IPS DF 6.9 (cell line): ENCODE results near the gene IKZF3.

Source experiments
- DNase-seq: peaks from one replicate; pipeline ENCODE4 v3.0.0-alpha.2; 2013; ENCODE audit warnings: low read depth, low spot score
- H3K27ac ChIP-seq: one replicate; pipeline ENCODE4 v1.5.1; 2013; ENCODE audit warnings: low read length, control low read depth
- H3K27me3 ChIP-seq: 2 replicates; pipeline ENCODE4 v1.6.1; 2013; ENCODE audit warnings: mild to moderate bottlenecking, low read length; ENCODE audit not compliant: control insufficient read depth, insufficient read depth
- H3K36me3 ChIP-seq: 2 replicates; pipeline ENCODE4 v1.6.1; 2013; ENCODE audit warnings: low read length; ENCODE audit not compliant: control insufficient read depth, insufficient read depth
- H3K4me1 ChIP-seq: 2 replicates; pipeline ENCODE4 v1.6.1; 2013; ENCODE audit warnings: low read length; ENCODE audit not compliant: control insufficient read depth, insufficient read depth
- H3K4me3 ChIP-seq: 2 replicates; pipeline ENCODE4 v1.5.1; 2013; ENCODE audit warnings: mild to moderate bottlenecking, low read length
- H3K9me3 ChIP-seq: 2 replicates; pipeline ENCODE4 v1.6.1; 2013; ENCODE audit warnings: low read length, inconsistent platforms; ENCODE audit not compliant: control insufficient read depth, insufficient read depth
- WGBS: extraction: QIAGEN DNeasy Blood & Tissue Kit; methylation state at CpG from one replicate; pipeline ENCODE4 v1.1.7; 2013; ENCODE audit warnings: mixed read lengths, missing lambda C conversion rate; ENCODE audit not compliant: insufficient read length, insufficient coverage; 5-methylcytosine and 5-hydroxymethylcytosine counted together

The IKZF3 gene

GRCh38 chr17:39800540-39800939 lies 63.6 kb downstream of the IKZF3 start:
- H3K9me3 ChIP-seq = no peaks in the 10 kb centered on the region
- no peak overlapping the region for H3K27ac ChIP-seq
- DNase-seq = no peak
- H3K4me1 ChIP-seq = no peaks in the 10 kb centered on the region
- whole genome bisulfite sequencing = no CpG with 5 or more reads among the region's 1 CpG
- no peaks in the 10 kb centered on the region for H3K27me3 ChIP-seq
- H3K36me3 ChIP-seq = no peaks in the 10 kb centered on the region
- H3K4me3 ChIP-seq = no peak overlapping the region

GRCh38 chr17:39799395-39799794 lies 64.7 kb downstream of the IKZF3 start:
- Histone ChIP-seq H3K9me3 (no peaks in the 10 kb centered on the region), H3K27ac (no peak overlapping the region), H3K4me1 (no peaks in the 10 kb centered on the region), H3K4me3 (no peak overlapping the region), H3K27me3 (no peaks in the 10 kb centered on the region), H3K36me3 (no peaks in the 10 kb centered on the region)
- DNase-seq = no peak
- no CpG with 5 or more reads among the region's 1 CpG for WGBS

GRCh38 chr17:39794249-39794970 lies 69.7 kb downstream of the IKZF3 start:
- H3K27ac ChIP-seq = no peak overlapping the region

GRCh38 chr17:39793301-39793872 lies 70.7 kb downstream of the IKZF3 start:
- H3K36me3 ChIP-seq = no peaks in the 10 kb centered on the region
- H3K27ac ChIP-seq = no peak overlapping the region
- H3K4me3 ChIP-seq = no peak overlapping the region
- no peak for DNase-seq
- no peaks in the 10 kb centered on the region for H3K27me3 ChIP-seq
- no peaks in the 10 kb centered on the region for H3K9me3 ChIP-seq
- H3K4me1 ChIP-seq = no peaks in the 10 kb centered on the region
- no CpG with 5 or more reads among the region's 3 CpGs for WGBS

More at GRCh38 chr17:39794249-39794970, 69.7 kb downstream of the IKZF3 start:
- no peak for DNase-seq
- no CpG with 5 or more reads among the region's 2 CpGs for WGBS
- Histone ChIP-seq H3K27me3 (no peaks in the 10 kb centered on the region), H3K4me1 (no peaks in the 10 kb centered on the region), H3K36me3 (no peaks in the 10 kb centered on the region), H3K4me3 (no peak overlapping the region), H3K9me3 (no peaks in the 10 kb centered on the region)

- no peak for DNase-seq
- Histone ChIP-seq H3K27ac (no peak overlapping the region), H3K4me1 (no peaks in the 10 kb centered on the region), H3K4me3 (no peak overlapping the region), H3K9me3 (no peaks in the 10 kb centered on the region), H3K36me3 (no peaks in the 10 kb centered on the region), H3K27me3 (no peaks in the 10 kb centered on the region)
- no CpG with 5 or more reads among the region's 10 CpGs for WGBS
Measured at GRCh38 chr17:39792526-39793221, 71.4 kb downstream of the IKZF3 start.

GRCh38 chr17:39791111-39791992 lies 72.8 kb downstream of the IKZF3 start:
- no peaks in the 10 kb centered on the region for H3K9me3 ChIP-seq
- no peaks in the 10 kb centered on the region for H3K36me3 ChIP-seq
- H3K4me1 ChIP-seq = no peaks in the 10 kb centered on the region
- H3K27me3 ChIP-seq = no peaks in the 10 kb centered on the region
- no peak for DNase-seq
- no peak overlapping the region for H3K4me3 ChIP-seq
- H3K27ac ChIP-seq = no peak overlapping the region
- WGBS = no CpG with 5 or more reads among the region's 6 CpGs

GRCh38 chr17:39787743-39788484 lies 76.2 kb downstream of the IKZF3 start:
- Histone ChIP-seq H3K27me3 (no peaks in the 10 kb centered on the region), H3K4me3 (no peak overlapping the region), H3K27ac (no peak overlapping the region), H3K4me1 (no peaks in the 10 kb centered on the region), H3K9me3 (no peaks in the 10 kb centered on the region), H3K36me3 (no peaks in the 10 kb centered on the region)
- DNase-seq = no peak
- WGBS = 100% methylated on average over 2 of the region's 8 CpGs

GRCh38 chr17:39787041-39787440 lies 77.1 kb downstream of the IKZF3 start:
- Histone ChIP-seq H3K4me3 (no peak overlapping the region), H3K27me3 (no peaks in the 10 kb centered on the region), H3K4me1 (no peaks in the 10 kb centered on the region), H3K27ac (no peak overlapping the region), H3K9me3 (no peaks in the 10 kb centered on the region), H3K36me3 (no peaks in the 10 kb centered on the region)
- DNase-seq = no peak

GRCh38 chr17:39782980-39783379 lies 81.1 kb downstream of the IKZF3 start:
- Histone ChIP-seq H3K27ac (no peak overlapping the region), H3K4me1 (no peaks in the 10 kb centered on the region), H3K27me3 (no peaks in the 10 kb centered on the region), H3K36me3 (no peaks in the 10 kb centered on the region), H3K4me3 (no peak overlapping the region), H3K9me3 (no peaks in the 10 kb centered on the region)
- no CpG with 5 or more reads among the region's 1 CpG for WGBS
- DNase-seq = no peak

- Histone ChIP-seq H3K27me3 (no peaks in the 10 kb centered on the region), H3K27ac (no peak overlapping the region), H3K4me1 (no peaks in the 10 kb centered on the region), H3K36me3 (no peaks in the 10 kb centered on the region), H3K4me3 (no peak overlapping the region), H3K9me3 (no peaks in the 10 kb centered on the region)
- 100% methylated on average over 3 of the region's 4 CpGs for WGBS
- DNase-seq = no peak
Measured at GRCh38 chr17:39782481-39782880, 81.6 kb downstream of the IKZF3 start.
